ENCODE results near the gene LHB.

The LHB gene

DNA sequence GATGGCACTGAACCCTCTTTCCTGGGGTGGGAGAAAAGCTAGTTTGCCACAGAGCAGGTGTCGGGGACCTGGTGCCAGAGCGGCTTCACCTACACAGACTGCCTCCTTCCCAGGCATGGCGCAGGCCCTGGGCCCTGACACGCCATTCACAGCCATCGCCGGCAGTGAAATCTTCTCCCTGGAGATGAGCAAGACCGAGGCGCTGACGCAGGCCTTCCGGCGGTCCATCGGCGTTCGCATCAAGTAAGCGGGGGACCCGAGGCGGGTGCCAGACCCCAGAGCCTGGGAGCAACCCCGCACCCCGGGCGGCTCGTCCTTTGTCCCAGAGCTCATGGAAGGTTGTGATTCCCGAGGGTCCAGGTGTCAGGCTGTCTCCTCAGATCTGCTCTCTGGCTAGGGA, 10.0 kb downstream of the LHB start:
- DNase-seq: no peak

DNA sequence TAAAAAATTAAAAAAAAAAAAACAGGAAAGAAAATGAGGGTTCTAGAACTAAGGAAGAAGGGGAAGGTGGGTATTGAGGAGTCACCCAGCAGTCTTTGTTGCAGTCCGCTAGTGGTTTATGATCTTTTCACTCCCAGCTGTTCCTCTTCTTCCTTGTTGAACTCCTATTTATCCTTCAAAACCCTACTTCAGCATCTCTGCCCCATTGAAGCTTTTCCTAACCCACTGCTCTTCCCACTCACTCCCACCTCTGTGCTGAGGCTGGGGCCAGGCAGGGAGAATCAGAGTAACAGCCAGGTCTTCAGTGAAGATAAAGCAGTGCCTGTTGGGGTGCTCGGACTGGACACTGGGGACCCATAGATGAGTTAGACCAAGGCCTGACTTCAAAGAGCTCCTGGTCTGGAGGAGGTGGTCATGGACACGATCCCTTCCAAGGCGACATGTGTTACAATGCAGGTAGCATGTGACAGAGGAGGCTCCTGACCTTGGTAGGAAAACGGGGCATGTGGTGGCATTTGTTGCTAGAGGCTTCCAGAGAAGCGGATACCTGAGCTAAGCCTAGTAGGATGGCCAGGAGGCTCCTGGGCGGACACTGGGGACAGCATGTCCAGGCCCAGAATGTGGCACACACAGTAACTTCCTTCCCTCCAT, 11.8 kb downstream of the LHB start:
- DNase-seq: no peak

DNA sequence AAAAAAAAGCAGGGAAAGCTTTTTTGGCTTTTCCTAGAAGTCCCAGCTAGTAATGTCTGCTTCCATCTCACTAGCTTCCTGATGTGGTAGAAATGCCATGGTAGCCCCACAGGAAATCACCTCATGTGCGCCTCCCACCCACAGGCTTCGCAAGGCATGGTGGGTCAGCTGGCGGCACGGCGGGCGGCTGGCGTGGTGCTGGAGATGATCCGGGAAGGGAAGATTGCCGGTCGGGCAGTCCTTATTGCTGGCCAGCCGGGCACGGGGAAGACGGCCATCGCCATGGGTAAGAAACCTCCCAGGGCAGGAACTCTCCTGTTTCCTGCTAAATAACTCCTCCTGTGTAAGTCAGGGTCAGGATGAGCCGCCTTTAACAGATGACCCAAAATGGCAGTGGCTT, 12.8 kb downstream of the LHB start:
- DNase-seq: no peak

DNA sequence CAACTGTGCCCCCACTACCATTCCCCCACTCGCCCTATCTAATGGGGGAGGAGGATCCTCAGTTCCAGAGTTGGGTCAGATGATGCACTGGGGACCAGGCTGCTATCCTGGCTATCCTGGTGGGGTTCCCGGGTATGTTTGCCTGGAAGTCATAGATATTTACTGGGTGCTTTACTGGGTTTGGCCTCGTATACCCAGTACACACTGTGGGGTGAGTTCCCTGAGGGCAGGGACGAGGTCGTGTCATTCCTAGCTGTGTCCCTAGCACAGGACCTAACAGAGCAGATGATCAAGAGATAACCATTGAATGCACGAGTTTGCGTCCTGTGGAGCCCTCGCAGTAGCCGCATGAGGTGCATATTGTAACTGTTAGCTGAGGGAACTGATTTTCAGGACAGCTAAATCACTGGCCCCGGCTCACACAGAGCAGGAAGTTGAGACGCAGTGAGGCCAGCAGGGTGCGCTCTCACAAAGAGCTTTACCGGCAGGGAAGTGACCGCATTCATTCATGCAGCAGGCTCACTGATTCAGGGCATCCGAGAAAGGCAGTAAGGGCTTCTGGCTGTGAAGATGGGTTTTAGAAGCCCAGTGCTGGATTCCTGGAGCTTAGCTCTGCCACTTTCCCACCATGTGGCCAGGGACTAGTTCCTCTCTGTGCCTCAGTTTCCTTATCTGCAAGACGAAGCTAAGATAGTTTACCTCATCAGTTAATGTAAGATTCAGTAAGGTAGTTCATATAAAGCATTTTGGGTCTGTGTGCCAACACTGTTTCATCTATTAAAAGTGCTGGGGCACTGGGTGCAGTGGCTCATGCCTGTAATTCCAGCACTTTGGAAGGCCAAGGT, 17.2 kb downstream of the LHB start:
- no peak for DNase-seq

DNA sequence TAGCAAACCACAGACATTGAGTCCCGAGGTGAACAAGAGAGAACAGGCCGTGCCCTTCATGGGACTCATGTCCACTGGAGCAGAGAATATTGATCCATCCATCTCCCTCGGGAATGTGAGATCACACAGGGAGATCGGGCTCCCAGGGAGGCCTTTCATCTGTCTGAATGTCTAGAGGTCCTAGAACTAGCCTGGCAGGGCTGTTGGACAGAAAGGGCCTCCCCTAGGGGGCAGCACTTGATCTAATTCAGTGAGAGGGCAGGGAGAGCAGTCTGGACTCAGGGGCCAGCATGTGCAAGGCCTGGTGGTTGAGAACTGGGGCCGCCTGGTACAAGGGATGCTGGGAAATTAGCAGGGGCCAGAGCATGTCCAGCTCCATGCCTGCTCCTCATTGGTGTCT, 18.9 kb downstream of the LHB start:
- peak; percentile 23 for DNase-seq

DNA sequence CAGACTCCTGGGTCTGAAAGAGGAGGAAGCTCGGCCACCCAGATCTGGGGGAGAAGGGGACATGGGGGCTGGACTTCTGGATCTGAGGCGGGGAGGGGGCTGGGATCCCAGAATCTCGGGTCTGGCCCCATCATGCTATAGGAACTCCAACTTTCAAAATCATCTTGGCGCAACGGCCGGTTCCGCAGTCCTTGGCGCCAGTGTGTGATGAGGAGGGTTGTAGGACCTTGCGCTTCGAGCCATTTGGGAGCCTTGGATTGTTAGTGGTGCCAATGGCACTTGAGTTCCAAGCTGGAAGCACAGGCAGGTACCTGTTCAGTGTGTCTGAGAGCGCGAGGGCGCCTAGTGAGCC, 22.9 kb downstream of the LHB start:
- no peak for DNase-seq

DNA sequence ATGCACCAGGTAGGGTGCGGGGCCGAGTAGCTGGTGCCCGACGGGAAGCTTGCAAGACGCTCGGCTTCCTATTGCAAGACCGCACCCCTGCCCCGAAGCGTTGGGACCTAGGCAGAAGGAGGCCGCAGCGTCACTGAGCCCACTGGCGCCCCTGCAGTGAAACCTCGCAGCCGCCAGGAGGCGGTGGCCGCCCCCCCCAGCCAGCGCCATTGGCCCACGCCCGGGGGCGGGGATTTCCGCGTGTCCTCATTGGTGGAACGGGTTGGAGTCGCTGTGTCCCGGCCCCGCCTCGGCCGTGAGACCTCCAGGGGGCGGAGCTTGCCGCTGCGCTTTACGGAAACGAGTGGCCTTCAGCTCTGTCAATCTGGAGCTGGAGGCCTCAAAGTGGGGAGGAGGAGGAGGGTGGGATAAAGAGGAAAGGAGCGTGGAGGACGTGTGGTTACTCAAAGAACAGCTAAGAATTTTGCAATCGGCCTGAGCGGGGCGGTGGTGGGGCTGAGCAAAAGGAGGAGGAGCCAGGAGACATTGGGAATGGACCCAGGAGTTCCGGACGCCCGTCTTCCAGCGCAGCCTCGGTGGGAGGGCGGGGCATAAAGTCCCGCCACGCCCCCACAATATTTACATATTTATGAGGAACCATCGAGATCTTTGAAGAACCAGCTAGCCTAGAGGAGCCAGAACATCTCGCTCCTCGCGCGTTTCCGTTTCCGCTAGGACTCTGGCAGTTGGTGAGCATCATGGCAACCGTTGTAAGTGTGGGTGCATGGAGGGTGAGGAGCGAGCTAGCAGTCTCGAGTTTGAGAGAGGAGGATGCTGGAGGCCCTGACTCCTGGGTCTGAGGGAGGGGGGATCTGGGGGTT, 23.5 kb downstream of the LHB start, which contains the start of the genes GYS1 and RUVBL2:
Gene GYS1, minus strand, starts transcription at position 135 of the 860 bp plus-strand sequence. CDS start 197 bp downstream, outside the sequence.
Gene RUVBL2, plus strand, starts transcription at position 713 of the 860 bp plus-strand sequence. Its CDS starts 25 bp downstream, at position 738.
- DNase-seq: peak; percentile 99

DNA sequence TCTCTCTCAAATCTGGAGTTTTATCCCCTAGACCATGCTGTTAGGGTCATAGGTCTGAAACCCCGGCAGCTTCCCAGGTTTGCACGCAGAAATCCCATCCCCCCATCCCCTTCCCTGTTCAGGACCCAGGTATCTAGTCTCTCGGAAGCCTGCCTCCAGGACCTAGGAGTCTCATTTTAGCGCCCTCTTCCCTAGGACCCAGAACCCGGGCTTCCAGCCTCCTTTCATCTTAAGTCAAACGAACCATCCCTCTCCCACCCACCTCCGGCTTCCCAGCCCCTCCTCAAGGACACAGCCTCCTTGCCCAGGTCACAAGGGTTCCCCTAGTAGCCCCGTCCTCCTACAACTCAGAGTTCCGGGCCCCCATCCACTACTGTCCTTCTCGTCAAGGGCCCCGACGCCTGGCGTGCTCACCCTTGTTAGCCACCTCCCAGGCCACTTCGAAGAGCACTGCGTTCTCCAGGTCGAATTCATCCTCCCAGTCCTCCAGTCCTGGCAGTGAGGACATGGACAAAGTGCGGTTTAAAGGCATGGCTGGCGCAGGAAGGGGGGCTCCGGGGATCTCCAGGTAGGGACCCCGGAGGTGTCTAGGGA, 24.2 kb downstream of the LHB start:
- DNase-seq: no peak

DNA sequence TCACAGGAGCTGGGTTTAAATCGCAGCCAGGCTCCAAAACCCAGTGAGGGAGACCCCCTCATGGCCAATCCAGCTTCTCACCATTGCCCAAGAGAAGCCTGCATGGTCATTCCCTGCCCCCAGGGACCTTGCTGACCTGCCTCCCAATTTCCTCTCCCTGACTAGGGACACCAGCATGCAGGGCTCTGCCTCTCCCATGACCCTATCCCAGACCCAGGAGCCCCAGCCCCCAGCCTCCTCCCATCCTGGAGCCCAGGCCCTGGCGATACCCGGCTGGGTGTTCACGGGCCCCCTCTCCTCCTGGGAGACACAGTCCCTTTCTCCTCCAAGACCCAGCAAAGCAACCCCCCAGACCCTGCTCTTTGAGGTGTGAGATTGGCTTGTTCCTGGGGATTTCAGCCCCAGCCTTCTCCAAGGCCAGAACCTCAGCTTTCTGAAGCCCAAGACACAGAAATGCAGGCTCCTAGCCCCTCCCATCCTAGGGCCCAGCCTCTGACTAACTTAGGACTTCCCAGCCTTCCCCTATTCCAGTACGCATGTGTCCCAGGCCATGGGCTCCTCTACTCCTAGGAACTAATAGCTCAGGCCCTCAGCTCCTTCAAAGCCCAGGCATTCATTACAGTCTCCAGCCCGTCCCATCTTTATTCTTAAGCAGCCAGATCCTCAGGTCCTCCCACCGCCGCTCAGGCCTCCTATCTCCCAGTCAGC, 24.9 kb downstream of the LHB start:
- no peak for DNase-seq

DNA sequence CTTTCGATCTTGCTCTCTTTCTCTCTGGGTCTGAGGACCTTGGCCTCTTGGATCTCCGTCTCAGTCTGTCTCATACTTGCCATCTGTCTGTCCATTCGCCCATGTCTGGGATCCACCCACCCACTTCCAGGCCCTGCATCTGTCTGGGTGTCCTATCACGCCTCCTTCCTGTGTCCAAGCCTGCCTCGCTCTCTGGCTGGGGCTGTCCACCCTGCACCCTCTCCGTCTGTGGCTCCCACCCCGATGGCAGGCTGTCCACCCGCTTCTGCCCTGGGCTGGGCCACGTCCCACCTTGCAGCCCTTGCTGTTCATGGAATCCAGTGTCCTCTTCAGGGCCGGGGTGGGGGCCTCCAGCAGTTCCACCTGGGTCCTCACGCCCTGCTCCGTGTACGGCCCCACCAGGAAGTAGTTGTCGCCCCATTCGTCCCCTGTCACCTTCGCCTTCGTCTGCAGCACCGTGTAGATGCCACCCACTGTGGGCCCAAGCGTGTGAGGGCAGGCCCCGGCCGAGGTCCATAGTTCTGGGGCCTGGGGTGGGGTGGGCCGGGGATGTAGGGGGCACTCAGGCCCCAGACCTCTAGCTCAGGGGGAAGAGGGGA, 25.8 kb downstream of the LHB start:
- no peak for DNase-seq

DNA sequence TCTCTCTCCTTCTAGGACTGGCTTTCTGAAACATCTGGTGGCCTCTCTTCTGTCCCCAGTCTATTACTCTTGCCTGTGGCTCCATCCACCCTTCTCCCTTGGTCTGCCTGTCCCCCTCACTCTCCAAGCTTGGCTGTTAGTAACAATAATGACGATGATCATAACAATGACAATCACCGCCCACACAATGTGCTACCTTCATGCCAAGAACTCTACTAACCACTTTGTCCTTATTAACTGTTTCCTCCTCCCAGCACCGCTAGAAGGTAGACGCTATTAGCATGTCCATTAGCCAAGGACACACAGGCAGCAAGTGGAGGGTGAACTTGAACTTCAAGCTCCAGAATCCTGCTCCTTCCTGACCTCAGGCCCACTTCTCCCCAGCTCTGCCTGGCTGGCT, 26.5 kb downstream of the LHB start:
- DNase-seq: no peak

DNA sequence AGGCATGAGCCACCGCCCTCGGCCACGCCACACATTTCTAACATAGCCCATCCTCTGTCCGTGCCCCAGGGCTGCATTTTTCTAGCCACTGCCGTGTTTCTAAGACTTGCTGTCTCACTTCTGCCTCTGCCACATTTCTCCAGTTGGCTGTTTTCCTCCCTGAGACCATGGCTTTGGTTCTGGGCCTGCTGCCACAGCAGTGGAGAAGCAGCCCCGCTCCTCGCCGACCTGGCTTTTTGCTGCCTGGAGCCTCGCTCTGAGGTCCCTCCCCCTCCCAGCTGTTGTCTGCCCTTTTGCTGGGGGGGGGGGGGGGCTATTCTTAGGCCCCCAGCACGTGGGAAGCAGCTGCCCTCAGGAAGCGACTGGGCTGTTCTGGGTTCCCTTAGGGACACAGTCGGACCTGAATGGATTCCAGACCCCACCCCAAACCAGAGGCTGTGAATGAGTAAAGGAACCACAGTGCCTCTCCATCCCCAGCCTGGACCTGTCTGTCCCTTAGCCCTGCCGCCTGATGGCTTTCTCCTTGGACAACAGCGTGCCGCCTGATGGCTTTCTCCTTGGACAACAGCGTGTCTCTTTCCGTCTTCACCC, 27.1 kb downstream of the LHB start:
- no peak for DNase-seq

DNA sequence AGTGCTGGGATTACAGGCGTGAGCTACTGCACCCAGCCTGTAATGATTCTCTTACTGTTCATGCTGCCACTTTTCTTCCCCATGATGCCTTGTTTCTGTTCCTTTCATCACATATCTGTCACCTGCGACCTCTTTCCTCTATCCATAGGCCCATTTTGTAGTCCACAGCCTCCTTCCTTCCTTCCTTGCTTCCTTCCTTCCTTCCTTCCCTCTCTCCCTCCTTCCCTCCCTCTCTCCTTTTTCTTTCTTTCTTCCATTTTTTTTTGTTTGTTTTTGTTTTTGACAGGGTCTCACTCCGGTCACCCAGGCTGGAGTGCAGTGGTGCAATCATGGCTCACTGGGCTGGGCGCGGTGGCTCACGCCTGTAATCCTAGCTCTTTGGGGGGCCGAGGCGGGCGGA, 28.0 kb downstream of the LHB start:
- no peak for DNase-seq

DNA sequence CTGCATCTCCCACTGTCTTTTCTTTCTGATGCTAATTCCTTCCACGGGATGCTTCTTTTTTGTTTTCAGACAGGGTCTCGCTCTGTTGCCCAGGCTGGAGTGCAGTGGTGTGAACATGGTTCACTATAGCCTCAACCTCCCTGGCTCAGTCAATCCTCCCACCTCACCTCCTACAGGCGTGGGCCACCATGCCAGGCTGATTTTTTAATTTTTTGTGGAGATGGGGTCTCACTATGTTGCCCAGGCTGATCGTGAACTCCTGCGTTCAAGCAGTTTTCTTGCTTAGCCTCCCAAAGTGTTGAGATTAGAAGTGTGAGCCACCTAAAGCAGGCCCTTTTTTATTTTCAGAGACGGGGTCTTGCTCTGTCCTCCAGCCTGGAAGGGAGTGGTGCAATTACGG, 28.6 kb downstream of the LHB start:
- DNase-seq: no peak

DNA sequence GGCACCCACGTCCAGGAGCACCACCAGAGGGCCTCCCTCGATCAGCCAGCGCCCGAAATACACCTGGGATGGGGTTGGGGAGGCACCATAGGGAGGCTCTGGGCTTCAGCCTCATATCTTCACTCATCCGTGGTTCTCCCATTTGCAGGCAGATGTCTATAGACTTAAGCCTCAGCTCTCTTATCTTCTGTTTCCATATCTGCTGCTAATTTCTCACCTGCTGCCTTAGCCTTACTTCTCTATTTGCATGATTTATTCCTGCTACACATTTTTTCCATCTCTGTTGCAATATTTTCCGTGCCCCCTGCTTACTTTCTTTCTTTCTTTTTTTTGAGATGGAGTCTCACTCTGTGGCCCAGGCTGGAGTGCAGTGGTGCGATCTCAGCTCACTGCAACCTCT, 29.6 kb downstream of the LHB start:
- DNase-seq: no peak

DNA sequence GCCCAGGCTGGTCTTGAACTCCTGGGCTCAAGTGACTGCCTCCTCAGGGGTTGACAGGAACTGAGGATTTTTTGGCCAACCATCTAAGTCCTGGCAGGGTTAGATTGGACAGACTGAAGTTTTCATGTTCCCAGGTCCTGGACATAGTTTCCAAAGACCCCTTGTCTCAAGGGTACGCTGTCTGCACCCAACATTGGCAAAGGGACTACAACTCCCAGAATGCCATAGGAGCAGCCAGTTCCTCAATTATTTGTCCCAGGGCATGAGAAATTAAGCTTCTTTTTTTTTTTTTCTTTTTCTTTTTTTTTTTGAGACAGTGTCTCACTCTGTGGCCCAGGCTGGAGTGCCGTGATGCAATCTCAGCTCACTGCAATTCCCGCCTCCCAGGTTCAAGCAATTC, 30.7 kb downstream of the LHB start:
- DNase-seq: no peak

DNA sequence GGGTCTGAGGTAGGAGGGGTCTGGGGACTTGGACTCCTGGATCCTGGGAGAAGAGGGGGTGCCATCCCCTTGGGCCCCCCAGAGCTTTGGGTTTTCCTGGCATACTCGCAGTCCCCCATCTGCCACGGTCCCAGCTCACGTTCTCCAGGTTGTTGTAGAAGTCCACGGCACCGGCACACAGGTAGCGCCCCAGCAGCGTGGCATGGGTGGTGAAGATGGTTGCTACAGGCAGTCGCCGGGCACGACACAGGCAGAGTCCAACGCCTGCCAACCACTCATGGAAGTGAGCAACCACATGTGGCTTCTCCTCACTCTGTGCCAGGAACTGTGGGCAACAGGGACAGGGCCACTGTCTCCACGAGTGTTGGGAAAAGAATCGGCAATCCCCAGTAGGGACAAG, 31.2 kb downstream of the LHB start:
- no peak for DNase-seq

DNA sequence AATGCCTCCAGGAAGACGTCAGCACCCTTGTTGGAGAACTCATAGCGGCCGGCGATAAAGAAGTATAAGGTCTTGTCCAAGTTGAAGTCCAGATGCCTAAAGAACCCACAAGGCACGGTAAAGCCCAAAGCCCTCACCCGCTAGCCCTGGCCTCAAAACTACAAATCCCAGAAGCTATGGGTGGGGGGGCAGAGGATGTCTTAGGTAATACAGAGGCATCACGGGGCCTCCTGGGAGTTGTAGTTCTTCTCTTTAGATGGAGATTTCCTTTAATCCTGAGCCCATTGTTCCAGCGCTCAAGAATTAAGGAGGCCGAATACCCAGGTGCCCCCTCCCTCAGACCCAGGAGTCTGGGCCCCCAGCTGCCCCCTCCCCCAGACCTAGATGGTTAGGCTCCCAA, 34.6 kb downstream of the LHB start:
- no peak for DNase-seq

DNA sequence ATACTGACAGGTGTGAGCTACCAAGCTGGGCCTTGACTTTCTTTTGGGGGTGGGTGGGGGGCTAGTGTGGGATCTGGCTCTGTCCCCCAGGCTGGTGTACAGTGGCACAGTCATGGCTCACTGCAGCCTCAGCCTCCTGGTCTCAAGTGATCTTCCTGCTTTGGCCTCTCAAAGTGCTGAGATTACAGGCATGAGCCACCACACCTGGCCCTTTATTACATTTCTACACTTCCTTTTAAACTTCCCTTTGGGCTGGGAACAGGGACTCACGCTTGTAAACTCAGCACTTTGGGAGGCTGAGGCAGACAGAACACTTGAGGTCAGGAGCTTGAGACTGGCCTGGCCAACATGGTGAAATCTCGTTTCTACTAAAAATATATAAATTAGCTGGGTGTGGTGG, 39.8 kb downstream of the LHB start:
- DNase-seq: no peak

DNA sequence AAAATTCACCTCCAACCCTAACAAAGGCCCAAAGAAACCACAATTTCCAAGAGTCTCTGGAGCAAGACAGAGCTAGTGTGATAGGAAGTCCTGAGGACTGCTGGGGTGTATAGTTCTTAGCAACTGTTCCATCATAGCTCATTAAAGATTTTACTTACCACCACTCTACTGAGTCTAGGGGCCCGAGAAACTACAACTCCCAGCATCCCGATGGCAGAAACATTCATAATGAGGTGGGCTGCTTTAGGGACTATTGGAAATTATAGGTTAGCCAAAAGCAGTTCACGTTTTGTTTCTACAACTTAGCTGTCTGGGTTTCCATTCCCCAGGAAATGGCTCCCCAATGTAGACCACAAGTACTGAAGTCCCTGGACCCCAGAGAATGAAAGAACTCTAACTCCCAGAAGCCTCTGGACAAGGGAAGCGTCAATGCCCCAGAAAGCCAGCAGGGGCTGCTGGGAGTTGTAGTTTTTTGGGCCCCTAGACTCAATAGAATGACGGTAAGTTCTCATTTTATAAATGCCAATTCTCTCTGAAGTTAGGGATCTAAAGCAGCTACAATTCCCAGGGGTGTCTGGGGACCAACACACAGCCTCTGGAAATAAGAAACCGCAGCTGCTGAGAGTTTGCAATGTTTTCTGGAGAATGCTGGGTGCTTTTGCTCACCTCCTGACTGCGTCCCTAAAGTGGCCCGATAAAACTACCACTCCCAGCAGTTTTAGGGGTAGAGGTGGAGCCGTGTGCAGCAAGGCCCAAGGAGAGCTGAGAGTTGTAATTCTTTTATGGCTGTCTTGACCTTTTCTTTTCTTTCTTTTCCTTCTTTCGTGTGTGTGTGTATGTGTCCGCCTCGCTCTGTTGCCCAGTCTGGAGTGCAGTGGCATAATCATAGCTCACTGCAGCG, 40.7 kb downstream of the LHB start:
- no peak for DNase-seq
